ENCODE measurements around the gene FAM98C.
"Not testable (repeated sequence)": the region's sequence is repeated elsewhere in the genome, so short reads cannot be mapped to it uniquely, and the experiment has no call there.

The FAM98C gene

GRCh38 chr19:38411041-38411712, 8.3 kb downstream of the FAM98C start:
- no peak for TF ChIP-seq CTCF (IDR thresholded peaks at IDR 0.05; ENCODE audit: borderline replicate concordance, insufficient read depth, low read depth, low read length)
- no peak overlapping the region for H3K4me3 ChIP-seq (ENCODE audit: low read depth, low read length)

GRCh38 chr19:38411898-38412297, 9.0 kb downstream of the FAM98C start:
- H3K4me3 ChIP-seq (ENCODE audit: low read depth, low read length): not testable (repeated sequence)

GRCh38 chr19:38412491-38412890, 9.6 kb downstream of the FAM98C start:
- TF ChIP-seq CTCF (IDR thresholded peaks at IDR 0.05; ENCODE audit: borderline replicate concordance, insufficient read depth, low read depth, low read length): no peak
- H3K4me3 ChIP-seq (ENCODE audit: low read depth, low read length): no peak overlapping the region

GRCh38 chr19:38412961-38413360, 10.1 kb downstream of the FAM98C start:
- no peak for TF ChIP-seq CTCF (IDR thresholded peaks at IDR 0.05; ENCODE audit: borderline replicate concordance, insufficient read depth, low read depth, low read length)
- no peak overlapping the region for H3K4me3 ChIP-seq (ENCODE audit: low read depth, low read length)

- H3K4me3 ChIP-seq (ENCODE audit: low read depth, low read length): no peak overlapping the region
- no peak for TF ChIP-seq CTCF (IDR thresholded peaks at IDR 0.05; ENCODE audit: borderline replicate concordance, insufficient read depth, low read depth, low read length)
Measured at GRCh38 chr19:38413416-38413815, 10.5 kb downstream of the FAM98C start.

GRCh38 chr19:38417146-38417543, 14.3 kb downstream of the FAM98C start:
- TF ChIP-seq CTCF (IDR thresholded peaks at IDR 0.05; ENCODE audit: borderline replicate concordance, insufficient read depth, low read depth, low read length): no peak
- no peak overlapping the region for H3K4me3 ChIP-seq (ENCODE audit: low read depth, low read length)

GRCh38 chr19:38417544-38418506, 14.9 kb downstream of the FAM98C start:
- TF ChIP-seq CTCF (IDR thresholded peaks at IDR 0.05; ENCODE audit: borderline replicate concordance, insufficient read depth, low read depth, low read length): 0 out of 2 replicates have a peak, but pooled peaks have one; percentile 4
- H3K4me3 ChIP-seq (ENCODE audit: low read depth, low read length): peak overlapping the region; percentile 12

All from GM12875 (cell line).